H9 (cell line): Measurements from ENCODE around the gene SEMA6A. TPM values are rescaled to one million over a fixed set of nuclear protein-coding genes. Genes with fewer than 3 reads are reported as not detected.

ENCODE experiments used
- DNase-seq: peaks from one replicate; pipeline ENCODE4 v3.0.0-alpha.2; 2017
- H2AFZ ChIP-seq: one replicate; pipeline ENCODE4 v1.6.1; 2013; ENCODE audit warnings: mild to moderate bottlenecking, low read length, control low read depth, moderate library complexity
- H2AK5ac ChIP-seq: 2 replicates; pipeline ENCODE4 v1.6.1; 2013; ENCODE audit warnings: low read length, control low read depth, mixed read lengths; ENCODE audit not compliant: insufficient read length
- H2BK120ac ChIP-seq: one replicate; pipeline ENCODE4 v1.6.1; 2013; ENCODE audit warnings: low read depth, mild to moderate bottlenecking, low read length, control low read depth, inconsistent platforms; ENCODE audit not compliant: poor library complexity, severe bottlenecking
- H2BK12ac ChIP-seq: 2 replicates; pipeline ENCODE4 v1.6.1; 2013; ENCODE audit warnings: low read length, control low read depth, mixed read lengths, low read depth; ENCODE audit not compliant: insufficient read length
- H2BK15ac ChIP-seq: 2 replicates; pipeline ENCODE4 v1.6.1; 2013; ENCODE audit warnings: low read depth, low read length, control low read depth
- H2BK20ac ChIP-seq: one replicate; pipeline ENCODE4 v1.6.1; 2013; ENCODE audit warnings: low read depth, mild to moderate bottlenecking, low read length, control low read depth, inconsistent platforms; ENCODE audit not compliant: poor library complexity, severe bottlenecking
- H2BK5ac ChIP-seq: 2 replicates; pipeline ENCODE4 v1.6.1; 2013; ENCODE audit warnings: low read length, control low read depth, mixed read lengths; ENCODE audit not compliant: insufficient read length
- H3K14ac ChIP-seq: 2 replicates; pipeline ENCODE4 v1.6.1; 2013; ENCODE audit warnings: low read length, control low read depth; ENCODE audit not compliant: insufficient read depth
- H3K18ac ChIP-seq: 2 replicates; pipeline ENCODE4 v1.6.1; 2013; ENCODE audit warnings: low read depth, mild to moderate bottlenecking, mixed read lengths, low read length, control low read depth; ENCODE audit not compliant: insufficient read length
- H3K23ac ChIP-seq: 2 replicates; pipeline ENCODE4 v1.6.1; 2013; ENCODE audit warnings: low read length, control low read depth, mixed read lengths, low read depth; ENCODE audit not compliant: insufficient read length
- H3K23me2 ChIP-seq: 2 replicates; pipeline ENCODE4 v1.6.1; 2013; ENCODE audit warnings: low read depth, mild to moderate bottlenecking, mixed read lengths, low read length, control low read depth; ENCODE audit not compliant: insufficient read length, poor library complexity, severe bottlenecking
- H3K27ac ChIP-seq: 2 replicates; pipeline ENCODE4 v1.5.1; 2013; ENCODE audit warnings: low read length, control low read depth, mixed read lengths, low read depth; ENCODE audit not compliant: insufficient read length
- H3K27me3 ChIP-seq: 2 replicates; pipeline ENCODE4 v1.6.1; 2013; ENCODE audit warnings: low read length, control low read depth, inconsistent platforms; ENCODE audit not compliant: insufficient read depth
- H3K4ac ChIP-seq: 2 replicates; pipeline ENCODE4 v1.6.1; 2013; ENCODE audit warnings: low read depth, mild to moderate bottlenecking, control low read depth, inconsistent platforms, low read length, moderate library complexity
- H3K4me1 ChIP-seq: 2 replicates; pipeline ENCODE4 v1.6.1; 2013; ENCODE audit warnings: low read length, control low read depth, inconsistent platforms; ENCODE audit not compliant: insufficient read depth
- H3K4me2 ChIP-seq: 2 replicates; pipeline ENCODE4 v1.6.1; 2013; ENCODE audit warnings: low read length, control low read depth, mixed read lengths; ENCODE audit not compliant: insufficient read length, insufficient read depth
- H3K56ac ChIP-seq: 2 replicates; pipeline ENCODE4 v1.6.1; 2013; ENCODE audit warnings: low read depth, mild to moderate bottlenecking, mixed read lengths, low read length, control low read depth; ENCODE audit not compliant: insufficient read length
- H3K79me1 ChIP-seq: 2 replicates; pipeline ENCODE4 v1.6.1; 2013; ENCODE audit warnings: low read depth, mild to moderate bottlenecking, moderate library complexity, low read length, control low read depth, inconsistent platforms; ENCODE audit not compliant: insufficient read depth, poor library complexity, severe bottlenecking
- H3K79me2 ChIP-seq: 2 replicates; pipeline ENCODE4 v1.6.1; 2013; ENCODE audit warnings: low read length, control low read depth, inconsistent platforms; ENCODE audit not compliant: insufficient read depth
- H3K9ac ChIP-seq: 2 replicates; pipeline ENCODE4 v1.6.1; 2013; ENCODE audit warnings: low read length, control low read depth, mixed read lengths; ENCODE audit not compliant: insufficient read length; ENCODE audit errors: extremely low read depth
- H3K9me3 ChIP-seq: one replicate; pipeline ENCODE4 v1.6.1; 2013; ENCODE audit warnings: low read depth, low read length, inconsistent platforms; ENCODE audit not compliant: control insufficient read depth
- H3T11ph ChIP-seq: one replicate; pipeline ENCODE4 v1.6.1; 2013; ENCODE audit warnings: mild to moderate bottlenecking, low read length, control low read depth, inconsistent platforms
- H4K20me1 ChIP-seq: one replicate; pipeline ENCODE4 v1.6.1; 2013; ENCODE audit not compliant: control insufficient read depth, insufficient read length, insufficient read depth
- H4K5ac ChIP-seq: 2 replicates; pipeline ENCODE4 v1.6.1; 2013; ENCODE audit warnings: low read depth, mild to moderate bottlenecking, mixed read lengths, low read length, control low read depth; ENCODE audit not compliant: insufficient read length
- H4K8ac ChIP-seq: replicated peaks from 2 replicates; pipeline ENCODE4 v1.6.1; 2013; ENCODE audit warnings: low read length, control low read depth, mixed read lengths, low read depth; ENCODE audit not compliant: insufficient read length
- H4K91ac ChIP-seq: 2 replicates; pipeline ENCODE4 v1.6.1; 2013; ENCODE audit warnings: low read depth, mild to moderate bottlenecking, moderate library complexity, mixed read lengths, low read length, control low read depth; ENCODE audit not compliant: insufficient read length
- H3K27ac Mint-ChIP-seq, 3 experiments: 2 replicates in 2 of 3; 3 replicates in 1 of 3; pipeline ENCODE4 v1.8.0; 2020 to 2021; ENCODE audit warnings: mixed read lengths in 3 of 3, mild to moderate bottlenecking in 1 of 3, moderate library complexity in 1 of 3
- H3K27me3 Mint-ChIP-seq: 2 replicates; pipeline ENCODE4 v1.8.0; 2021; ENCODE audit warnings: low read depth, mild to moderate bottlenecking, moderate library complexity, mixed read lengths
- H3K36me3 Mint-ChIP-seq, 3 experiments: 2 replicates in 2 of 3; 3 replicates in 1 of 3; pipeline ENCODE4 v1.8.0; 2020 to 2021; ENCODE audit warnings: low read depth in 3 of 3, mixed read lengths in 3 of 3; ENCODE audit not compliant: insufficient read depth in 1 of 3
- H3K4me1 Mint-ChIP-seq, 2 experiments: 2 replicates each; pipeline ENCODE4 v1.8.0; 2020; ENCODE audit warnings: mixed read lengths in 2 of 2
- H3K4me3 Mint-ChIP-seq, 2 experiments: 2 replicates in 1 of 2; 3 replicates in 1 of 2; pipeline ENCODE4 v1.8.0; 2020 to 2021; ENCODE audit warnings: mild to moderate bottlenecking in 2 of 2, mixed read lengths in 2 of 2, moderate library complexity in 1 of 2
- H3K9me3 Mint-ChIP-seq, 2 experiments: 2 replicates in 1 of 2; 3 replicates in 1 of 2; pipeline ENCODE4 v1.8.0; 2020; ENCODE audit warnings: mild to moderate bottlenecking in 2 of 2, mixed read lengths in 2 of 2, moderate library complexity in 1 of 2
- WGBS: extraction: QIAGEN DNeasy Blood & Tissue Kit; methylation state at CpG from one replicate; pipeline ENCODE4 v1.1.7; 2013; ENCODE audit warnings: missing lambda C conversion rate, low lambda C conversion rate, mixed read lengths; ENCODE audit not compliant: insufficient read length; ENCODE audit errors: extremely low coverage; 5-methylcytosine and 5-hydroxymethylcytosine counted together
- total RNA-seq: library from RNA; stranded (reverse); gene quantifications from 2 replicates; pipeline ENCODE4 v1.2.1, GENCODE V29; 2021
- TF ChIP-seq, protein P1 (sequence below): fragments of 200-600 bp; sonication (generic); conservative IDR thresholded peaks from 3 replicates; pipeline ENCODE4 v1.8.0; 2021; ENCODE audit warnings: antibody characterized with exemption, mild to moderate bottlenecking

SEMA6A gene
- total RNA-seq, 1 experiment from 2014 or later: 354 TPM

DNA sequence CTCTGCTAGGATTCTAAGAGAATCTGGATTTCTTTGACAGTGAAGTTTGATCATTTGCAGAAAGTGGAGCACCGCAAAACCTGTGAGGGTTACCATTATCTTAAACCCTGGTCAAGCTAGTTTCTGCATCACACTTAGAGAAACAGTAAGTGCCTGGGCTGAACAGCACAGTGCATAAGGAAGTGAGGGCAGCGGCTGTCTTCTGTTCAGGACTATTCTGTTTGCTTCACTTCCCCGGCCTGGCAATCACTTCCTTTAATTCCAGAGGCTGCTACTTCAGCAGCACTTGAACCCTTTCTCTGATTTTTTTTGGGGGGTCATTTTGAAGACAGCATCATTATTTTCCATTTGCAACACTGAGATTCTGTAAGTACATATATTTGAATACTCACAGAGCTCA is 32.0 kb downstream of the SEMA6A start:
- Mint-ChIP-seq H3K27me3 (no peaks in the 10 kb centered on the region), H3K27ac (no peak overlapping the region), H3K36me3 (peaks cover 26 to 37% (median 29%) of the 10 kb centered on the region in 3 experiments), H3K4me1 (peaks cover 22 to 49% of the 10 kb centered on the region in 2 experiments), H3K9me3 (peaks cover 11% of the 10 kb centered on the region in 2 experiments; a peak in 4 of 5 replicates), H3K4me3 (no peak overlapping the region)
- Histone ChIP-seq H3K79me1 (no peaks in the 10 kb centered on the region), H2BK5ac (no peak overlapping the region), H2BK15ac (no peak overlapping the region), H2BK12ac (no peak overlapping the region), H3K4me2 (no peak overlapping the region), H3K14ac (no peak overlapping the region), H3K27ac (no peak overlapping the region), H3K79me2 (peaks cover 83% of the 10 kb centered on the region), H3K23ac (no peak overlapping the region), H4K91ac (no peak overlapping the region), H3K4me1 (peaks cover 5% of the 10 kb centered on the region; the same call in 1 of the 2 replicates), H4K5ac (no peak overlapping the region), H3K4ac (no peak overlapping the region), H3K23me2 (no peaks in the 10 kb centered on the region), H3K9me3 (no peaks in the 10 kb centered on the region), H3K18ac (no peak overlapping the region), H4K8ac (no peak overlapping the region), H2AFZ (no peak overlapping the region), H3T11ph (no peak overlapping the region), H3K27me3 (no peaks in the 10 kb centered on the region), H3K56ac (no peak overlapping the region), H2BK120ac (no peak overlapping the region), H3K9ac (no peak overlapping the region), H4K20me1 (no peaks in the 10 kb centered on the region), H2BK20ac (no peak overlapping the region), H2AK5ac (no peak overlapping the region)
- DNase-seq: no peak
- WGBS: no CpG with 5 or more reads among the region's 3 CpGs
- TF ChIP-seq, protein P1, sequence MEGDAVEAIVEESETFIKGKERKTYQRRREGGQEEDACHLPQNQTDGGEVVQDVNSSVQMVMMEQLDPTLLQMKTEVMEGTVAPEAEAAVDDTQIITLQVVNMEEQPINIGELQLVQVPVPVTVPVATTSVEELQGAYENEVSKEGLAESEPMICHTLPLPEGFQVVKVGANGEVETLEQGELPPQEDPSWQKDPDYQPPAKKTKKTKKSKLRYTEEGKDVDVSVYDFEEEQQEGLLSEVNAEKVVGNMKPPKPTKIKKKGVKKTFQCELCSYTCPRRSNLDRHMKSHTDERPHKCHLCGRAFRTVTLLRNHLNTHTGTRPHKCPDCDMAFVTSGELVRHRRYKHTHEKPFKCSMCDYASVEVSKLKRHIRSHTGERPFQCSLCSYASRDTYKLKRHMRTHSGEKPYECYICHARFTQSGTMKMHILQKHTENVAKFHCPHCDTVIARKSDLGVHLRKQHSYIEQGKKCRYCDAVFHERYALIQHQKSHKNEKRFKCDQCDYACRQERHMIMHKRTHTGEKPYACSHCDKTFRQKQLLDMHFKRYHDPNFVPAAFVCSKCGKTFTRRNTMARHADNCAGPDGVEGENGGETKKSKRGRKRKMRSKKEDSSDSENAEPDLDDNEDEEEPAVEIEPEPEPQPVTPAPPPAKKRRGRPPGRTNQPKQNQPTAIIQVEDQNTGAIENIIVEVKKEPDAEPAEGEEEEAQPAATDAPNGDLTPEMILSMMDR: no peak
